Endothelial cell of umbilical vein (primary cell): ENCODE measurements around the gene FRMD4A. TPM values are rescaled to one million over a fixed set of nuclear protein-coding genes. Genes with fewer than 3 reads are reported as not detected.

Source experiments
- BruUV-seq: library from RNA; stranded (reverse); fragments of 400-500 nt; replicated peaks from 2 replicates; lab custom pipeline; 2021; lab: Mats Ljungman, UMichigan
- CTCF ChIA-PET: fragments of 300-600, 350-600 bp; sonication (Branson Sonifier 250); formaldehyde crosslinking; loops from one replicate; lab custom pipeline; 2021; ENCODE audit warnings: antibody characterized with exemption, inconsistent platforms; lab: Charles Lee
- POLR2A ChIA-PET: fragments of 300-600, 350-600 bp; sonication (Branson Sonifier 250); formaldehyde crosslinking; loops from one replicate; lab custom pipeline; 2021; ENCODE audit warnings: antibody characterized with exemption, inconsistent platforms; lab: Charles Lee
- DNase-seq: peaks from one replicate; pipeline ENCODE4 v3.0.0-alpha.2; 2011; ENCODE audit warnings: low read depth, low spot score
- FAIRE-seq: peaks from 2 replicates; lab custom pipeline; 2011; peaks lifted over from hg19 to GRCh38; lab: Jason Lieb, UNC
- H2AFZ ChIP-seq: 2 replicates; pipeline ENCODE4 v1.6.0; 2012; ENCODE audit warnings: low read depth, low read length, control low read depth, inconsistent platforms
- H3K27ac ChIP-seq: 2 replicates; pipeline ENCODE4 v1.5.1; 2011; ENCODE audit warnings: low read depth, mild to moderate bottlenecking, control low read depth, low read length, moderate library complexity; ENCODE audit not compliant: insufficient read depth
- H3K27me3 ChIP-seq, 2 experiments: 2 replicates each; pipeline versions ENCODE4 v1.6.0 to v1.6.1; 2011; ENCODE audit warnings: low read length in 2 of 2, mixed read lengths in 1 of 2; ENCODE audit not compliant: control insufficient read depth in 2 of 2, insufficient read depth in 2 of 2
- H3K36me3 ChIP-seq, 2 experiments: 2 replicates in 1 of 2; 3 replicates in 1 of 2; pipeline ENCODE4 v1.5.1; 2011; ENCODE audit warnings: low read length in 2 of 2, mild to moderate bottlenecking in 1 of 2, moderate library complexity in 1 of 2; ENCODE audit not compliant: control insufficient read depth in 2 of 2, insufficient read depth in 2 of 2; ENCODE audit errors: extremely low read depth in 1 of 2
- H3K4me1 ChIP-seq: 3 replicates; pipeline ENCODE4 v1.5.1; 2011; ENCODE audit warnings: mild to moderate bottlenecking, low read length; ENCODE audit not compliant: control insufficient read depth, insufficient read depth; ENCODE audit errors: extremely low read depth
- H3K4me2 ChIP-seq: 2 replicates; pipeline ENCODE4 v1.6.1; 2011; ENCODE audit warnings: low read length, control low read depth, mixed read lengths; ENCODE audit not compliant: insufficient read depth
- H3K4me3 ChIP-seq, 3 experiments: fragments of 200-600 bp in 1 of 3; sonication (generic), shearing (Covaris generic) in 1 of 3; replicated peaks in 1 of 3; 2 replicates each; pipeline ENCODE4 v1.5.1; 2011 to 2016; ENCODE audit warnings: control low read depth in 3 of 3, low read length in 3 of 3, mild to moderate bottlenecking in 2 of 3, inconsistent platforms in 1 of 3, low read depth in 1 of 3, moderate library complexity in 1 of 3; ENCODE audit not compliant: insufficient read depth in 1 of 3
- H3K79me2 ChIP-seq: 2 replicates; pipeline ENCODE4 v1.6.0; 2012; ENCODE audit warnings: low read length, inconsistent platforms; ENCODE audit not compliant: control insufficient read depth, insufficient read depth
- H3K9ac ChIP-seq: replicated peaks from 2 replicates; pipeline ENCODE3; 2011; ENCODE audit warnings: low read length, control low read depth; ENCODE audit not compliant: insufficient read depth; ENCODE audit errors: extremely low read depth
- H3K9me1 ChIP-seq: replicated peaks from 3 replicates; pipeline ENCODE4 v1.6.0; 2011; ENCODE audit warnings: mild to moderate bottlenecking, low read length; ENCODE audit not compliant: control insufficient read depth, insufficient read depth; ENCODE audit errors: extremely low read depth
- H3K9me3 ChIP-seq: replicated peaks from 2 replicates; pipeline ENCODE4 v1.5.1; 2012; ENCODE audit warnings: low read length, inconsistent platforms; ENCODE audit not compliant: control insufficient read depth, insufficient read depth
- H4K20me1 ChIP-seq: replicated peaks from 2 replicates; pipeline ENCODE3; 2011; ENCODE audit warnings: mild to moderate bottlenecking, low read length; ENCODE audit not compliant: control insufficient read depth, insufficient read depth; ENCODE audit errors: extremely low read depth
- CTCF ChIP-seq, 2 donors: IDR thresholded peaks; 1 replicate in 1 of 2; 2 replicates in 1 of 2; pipeline ENCODE4 v1.5.1; 2011; ENCODE audit warnings: low read length in 2 of 2, mild to moderate bottlenecking in 2 of 2, moderate library complexity in 2 of 2, control low read depth in 1 of 2, inconsistent platforms in 1 of 2, low read depth in 1 of 2; ENCODE audit not compliant: insufficient read depth in 1 of 2; ENCODE audit errors: extremely low read depth in 1 of 2
- FOS ChIP-seq: IDR thresholded peaks from 2 replicates; pipeline ENCODE4 v1.6.1; 2011; ENCODE audit warnings: mild to moderate bottlenecking, low read length, moderate library complexity, borderline replicate concordance; ENCODE audit not compliant: insufficient read depth
- JUN ChIP-seq: IDR thresholded peaks from 2 replicates; pipeline ENCODE4 v1.6.1; 2011; ENCODE audit warnings: borderline replicate concordance, low read depth; ENCODE audit not compliant: insufficient read length, insufficient read depth
- MAX ChIP-seq: IDR thresholded peaks from 2 replicates; pipeline ENCODE4 v1.6.1; 2011; ENCODE audit not compliant: insufficient read depth, insufficient read length
- MYC ChIP-seq: IDR thresholded peaks from one replicate; pipeline ENCODE4 v1.6.1; 2011; ENCODE audit warnings: mild to moderate bottlenecking, low read depth, low read length
- POLR2A ChIP-seq: IDR thresholded peaks from 2 replicates; pipeline ENCODE4 v1.6.1; 2012; ENCODE audit warnings: low read depth, mild to moderate bottlenecking, control low read depth, low read length
- POLR2AphosphoS5 ChIP-seq: IDR thresholded peaks from 2 replicates; pipeline ENCODE4 v1.6.1; 2012; ENCODE audit warnings: low read depth, mild to moderate bottlenecking, control low read depth, low read length, moderate library complexity; ENCODE audit not compliant: insufficient read depth
- dilution Hi-C: fragments of 300-500 bp; cut with MboI; formaldehyde crosslinking; loops from one replicate; pipeline ENCODE4 v1.15.0; 2019; ENCODE audit warnings: low sequenced_read_pairs; ENCODE audit not compliant: extremely low pct_ligation_motif_present
- intact Hi-C: fragments of 100-400 bp; cut with micrococcal nuclease; formaldehyde crosslinking; loops from one replicate; pipeline ENCODE4 v1.10.0; 2022
- polyA plus RNA-seq, 4 experiments: library from polyadenylated mRNA; depleted of rRNA in 3 of 4; stranded (reverse) in 3 of 4; unstranded in 1 of 4; fragments of >200 nt; gene quantifications; 2 replicates each; pipeline versions ENCODE4 v1.2.1 to v1.2.3, GENCODE V29; 2011 to 2012; ENCODE audit warnings: missing spikeins in 1 of 4
- total RNA-seq: library from RNA; stranded (reverse); gene quantifications from 2 replicates; pipeline ENCODE4 v1.2.3, GENCODE V29; 2021

The FRMD4A gene
- total and polyA plus RNA-seq, 2 donors (not counting 3 experiments of a cell fraction or from before 2014, with no cell fraction given), result 123 to 148 TPM

GRCh38 chr10:13734151-13734550, 596.6 kb downstream of the FRMD4A start:
- Histone ChIP-seq H4K20me1 (peaks cover 2% of the 10 kb centered on the region), H3K4me3 (no peak overlapping the region), H3K4me1 (no peaks in the 10 kb centered on the region), H3K4me2 (no peak overlapping the region), H3K79me2 (no peaks in the 10 kb centered on the region), H3K9ac (no peak overlapping the region), H3K27me3 (no peaks in the 10 kb centered on the region), H2AFZ (no peak overlapping the region), H3K9me3 (no peaks in the 10 kb centered on the region), H3K36me3 (peaks cover 23 to 36% of the 10 kb centered on the region in 2 experiments), H3K27ac (no peak overlapping the region), H3K9me1 (no peaks in the 10 kb centered on the region)
- intact Hi-C loops (no loop called here), dilution Hi-C loops (no loop called here)
- no TSS peak for BruUV-seq
- TF ChIP-seq FOS (no peak), JUN (no peak), MYC (no peak)
- ChIA-PET CTCF (interaction anchor here (0.9 to 1.5 kb wide), 2 partner anchors 10 to 360 kb away, joined by 3 read pairs; no protein-coding TSS in a partner anchor), POLR2A (interaction anchor here (0.5 kb wide), 1 partner anchor 31 kb away, joined by 4 read pairs; no protein-coding TSS in a partner anchor)
- FAIRE-seq, result no peak
- no peak for DNase-seq

GRCh38 chr10:13733071-13733470, 597.7 kb downstream of the FRMD4A start:
- Histone ChIP-seq H2AFZ (no peak overlapping the region), H4K20me1 (peaks cover 2% of the 10 kb centered on the region), H3K27ac (no peak overlapping the region), H3K9me1 (no peaks in the 10 kb centered on the region), H3K79me2 (no peaks in the 10 kb centered on the region), H3K4me2 (no peak overlapping the region), H3K36me3 (peaks cover 22 to 36% of the 10 kb centered on the region in 2 experiments), H3K4me3 (no peak overlapping the region), H3K4me1 (no peaks in the 10 kb centered on the region), H3K27me3 (no peaks in the 10 kb centered on the region), H3K9ac (no peak overlapping the region), H3K9me3 (no peaks in the 10 kb centered on the region)
- no TSS peak for BruUV-seq
- no peak for DNase-seq
- TF ChIP-seq MAX (no peak), JUN (no peak), CTCF (IDR thresholded peaks at IDR 0.05; ENCODE audit: extremely low read depth in 1 of 2, insufficient read depth in 1 of 2, low read depth in 1 of 2, low read length in 2 of 2) (no peak), FOS (no peak), POLR2AphosphoS5 (no peak), MYC (no peak), POLR2A (no peak)
- ChIA-PET CTCF (interaction anchor here (1.5 kb wide), 1 partner anchor 11 kb away, joined by 3 read pairs; no protein-coding TSS in a partner anchor), POLR2A (no interaction called here)
- intact Hi-C loops, result no loop called here
- no peak for FAIRE-seq
- dilution Hi-C loops, result no loop called here
